ENCODE data around the gene MPRIP. TPM values are rescaled to one million over a fixed set of nuclear protein-coding genes. Genes with fewer than 3 reads are reported as not detected.

Gene MPRIP
- polyA plus RNA-seq, 1 donor from 2014 or later: 47.3 TPM

- no peak for TF ChIP-seq SMC3 (conservative IDR thresholded peaks at IDR 0.05; ENCODE audit: poor library complexity)
- no peak for TF ChIP-seq REST (IDR thresholded peaks at IDR 0.05; ENCODE audit: borderline replicate concordance)
- TF ChIP-seq EP300 (conservative IDR thresholded peaks at IDR 0.05; ENCODE audit: poor library complexity, severe bottlenecking): no peak
- TF ChIP-seq, protein P1, sequence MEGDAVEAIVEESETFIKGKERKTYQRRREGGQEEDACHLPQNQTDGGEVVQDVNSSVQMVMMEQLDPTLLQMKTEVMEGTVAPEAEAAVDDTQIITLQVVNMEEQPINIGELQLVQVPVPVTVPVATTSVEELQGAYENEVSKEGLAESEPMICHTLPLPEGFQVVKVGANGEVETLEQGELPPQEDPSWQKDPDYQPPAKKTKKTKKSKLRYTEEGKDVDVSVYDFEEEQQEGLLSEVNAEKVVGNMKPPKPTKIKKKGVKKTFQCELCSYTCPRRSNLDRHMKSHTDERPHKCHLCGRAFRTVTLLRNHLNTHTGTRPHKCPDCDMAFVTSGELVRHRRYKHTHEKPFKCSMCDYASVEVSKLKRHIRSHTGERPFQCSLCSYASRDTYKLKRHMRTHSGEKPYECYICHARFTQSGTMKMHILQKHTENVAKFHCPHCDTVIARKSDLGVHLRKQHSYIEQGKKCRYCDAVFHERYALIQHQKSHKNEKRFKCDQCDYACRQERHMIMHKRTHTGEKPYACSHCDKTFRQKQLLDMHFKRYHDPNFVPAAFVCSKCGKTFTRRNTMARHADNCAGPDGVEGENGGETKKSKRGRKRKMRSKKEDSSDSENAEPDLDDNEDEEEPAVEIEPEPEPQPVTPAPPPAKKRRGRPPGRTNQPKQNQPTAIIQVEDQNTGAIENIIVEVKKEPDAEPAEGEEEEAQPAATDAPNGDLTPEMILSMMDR (IDR thresholded peaks at IDR 0.05; ENCODE audit: poor library complexity, severe bottlenecking): no peak
- no peak for TF ChIP-seq EZH2 (IDR thresholded peaks at IDR 0.05; ENCODE audit: borderline replicate concordance, insufficient read depth, low read length, poor library complexity, severe bottlenecking)
- no peak for TF ChIP-seq TAF1 (IDR thresholded peaks at IDR 0.05; ENCODE audit: low read depth)
- TF ChIP-seq RAD21 (conservative IDR thresholded peaks at IDR 0.05): no peak
- H3K9me3 ChIP-seq (ENCODE audit: low read length): no peaks in the 10 kb centered on the region
- H3F3A ChIP-seq (ENCODE audit: insufficient read depth, low read length, poor library complexity, severe bottlenecking): no peaks in the 10 kb centered on the region
- no peaks in the 10 kb centered on the region for H4K20me1 ChIP-seq (ENCODE audit: insufficient read depth)
- H3K36me3 ChIP-seq (ENCODE audit: insufficient read depth, low read length): no peaks in the 10 kb centered on the region
- H3K4me2 ChIP-seq (ENCODE audit: low read length): no peak overlapping the region
- H3K79me2 ChIP-seq (replicated peaks; ENCODE audit: insufficient read depth, low read length): peaks cover 25% of the 10 kb centered on the region
- H2AFZ ChIP-seq (ENCODE audit: low read depth, low read length): no peak overlapping the region
- no peaks in the 10 kb centered on the region for H3K27me3 ChIP-seq (ENCODE audit: insufficient read depth, low read depth, low read length)
- H3K4me3 ChIP-seq (ENCODE audit: low read length): no peak overlapping the region
- no peak overlapping the region for H3K27ac ChIP-seq (ENCODE audit: low read length)
- H3K9ac ChIP-seq (ENCODE audit: low read length): no peak overlapping the region
- no peaks in the 10 kb centered on the region for H3K9me2 ChIP-seq (ENCODE audit: insufficient read depth, low read length)
Observed at GRCh38 chr17:17116406-17116805, 74.1 kb downstream of the MPRIP start.

DNA sequence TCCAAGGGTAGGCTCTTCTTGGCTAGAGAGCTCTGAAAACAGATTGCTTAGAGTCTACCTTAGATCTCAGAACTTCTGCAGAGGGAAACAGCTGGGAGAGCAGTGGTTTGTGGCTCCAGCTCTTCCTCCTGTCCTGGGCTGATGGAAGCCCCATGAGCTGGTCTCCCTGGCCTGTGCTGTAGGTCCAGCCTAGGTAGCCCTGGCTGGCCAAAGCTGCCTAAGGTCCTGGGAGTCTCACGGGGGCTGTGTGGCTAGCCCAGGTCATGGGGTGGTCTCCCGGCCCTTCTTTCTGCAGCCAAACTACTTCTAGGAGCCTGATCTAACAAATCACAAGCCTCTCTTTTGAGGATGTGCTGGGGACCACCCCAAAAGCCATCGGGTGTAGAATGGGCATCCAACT, 75.7 kb downstream of the MPRIP start:
- Histone ChIP-seq H3K27me3 (ENCODE audit: insufficient read depth, low read depth, low read length) (no peaks in the 10 kb centered on the region), H4K20me1 (ENCODE audit: insufficient read depth) (no peaks in the 10 kb centered on the region), H2AFZ (ENCODE audit: low read depth, low read length) (no peak overlapping the region)

DNA sequence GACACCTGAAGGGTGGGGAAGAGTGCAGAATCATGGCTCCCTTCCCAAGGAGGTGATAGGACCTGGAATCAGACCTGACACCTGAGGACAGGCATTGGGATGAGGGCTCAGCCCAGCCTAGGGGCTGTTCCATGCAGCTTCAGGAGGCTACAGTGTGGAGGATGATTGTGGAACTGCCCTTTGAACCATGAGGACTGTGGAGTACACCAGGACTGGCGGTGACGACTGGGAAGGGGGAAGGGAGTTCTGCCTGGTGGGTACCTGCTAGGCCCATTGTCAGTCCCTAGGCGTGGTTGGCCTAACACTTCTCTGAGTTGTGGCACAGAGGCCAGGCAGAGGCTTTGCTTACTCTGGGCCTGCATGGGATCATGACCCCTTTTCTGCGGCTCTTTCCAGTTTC, 76.1 kb downstream of the MPRIP start:
- Histone ChIP-seq H3K79me2 (replicated peaks; ENCODE audit: insufficient read depth, low read length) (peaks cover 23% of the 10 kb centered on the region), H3K9ac (ENCODE audit: low read length) (no peak overlapping the region), H3K9me3 (ENCODE audit: low read length) (no peaks in the 10 kb centered on the region), H3K36me3 (ENCODE audit: insufficient read depth, low read length) (no peaks in the 10 kb centered on the region), H3K4me2 (ENCODE audit: low read length) (no peak overlapping the region), H3F3A (ENCODE audit: insufficient read depth, low read length, poor library complexity, severe bottlenecking) (no peaks in the 10 kb centered on the region), H3K27ac (ENCODE audit: low read length) (no peak overlapping the region), H3K27me3 (ENCODE audit: insufficient read depth, low read depth, low read length) (no peaks in the 10 kb centered on the region), H3K9me2 (ENCODE audit: insufficient read depth, low read length) (no peaks in the 10 kb centered on the region), H3K4me3 (ENCODE audit: low read length) (no peak overlapping the region), H4K20me1 (ENCODE audit: insufficient read depth) (no peaks in the 10 kb centered on the region), H2AFZ (ENCODE audit: low read depth, low read length) (no peak overlapping the region)
- TF ChIP-seq POLR2AphosphoS5 (IDR thresholded peaks at IDR 0.05) (no peak), RAD21 (conservative IDR thresholded peaks at IDR 0.05) (no peak), EP300 (conservative IDR thresholded peaks at IDR 0.05; ENCODE audit: poor library complexity, severe bottlenecking) (no peak), TAF1 (IDR thresholded peaks at IDR 0.05; ENCODE audit: low read depth) (no peak), REST (IDR thresholded peaks at IDR 0.05; ENCODE audit: borderline replicate concordance) (no peak), EZH2 (IDR thresholded peaks at IDR 0.05; ENCODE audit: borderline replicate concordance, insufficient read depth, low read length, poor library complexity, severe bottlenecking) (no peak), MXI1 (conservative IDR thresholded peaks at IDR 0.05; ENCODE audit: poor library complexity, severe bottlenecking) (no peak)
- TF ChIP-seq, protein P1 (IDR thresholded peaks at IDR 0.05; ENCODE audit: poor library complexity, severe bottlenecking): no peak

More for the DNA sequence above, 75.7 kb downstream of the MPRIP start:
- Histone ChIP-seq H3K4me3 (ENCODE audit: low read length) (no peak overlapping the region), H3K9me2 (ENCODE audit: insufficient read depth, low read length) (no peaks in the 10 kb centered on the region), H3F3A (ENCODE audit: insufficient read depth, low read length, poor library complexity, severe bottlenecking) (no peaks in the 10 kb centered on the region), H3K4me2 (ENCODE audit: low read length) (no peak overlapping the region), H3K9ac (ENCODE audit: low read length) (no peak overlapping the region), H3K79me2 (replicated peaks; ENCODE audit: insufficient read depth, low read length) (peaks cover 25% of the 10 kb centered on the region), H3K27ac (ENCODE audit: low read length) (no peak overlapping the region), H3K36me3 (ENCODE audit: insufficient read depth, low read length) (no peaks in the 10 kb centered on the region), H3K9me3 (ENCODE audit: low read length) (no peaks in the 10 kb centered on the region)
- TF ChIP-seq MXI1 (conservative IDR thresholded peaks at IDR 0.05; ENCODE audit: poor library complexity, severe bottlenecking) (no peak), RAD21 (conservative IDR thresholded peaks at IDR 0.05) (no peak)
